HG02970 (cell line): Measurements from ENCODE around the gene SFMBT1.
"Not testable (repeated sequence)": the region's sequence is repeated elsewhere in the genome, so short reads cannot be mapped to it uniquely, and the experiment has no call there.

Experiments
- ATAC-seq: cut with Tn5 transposase; IDR thresholded peaks from one replicate; pipeline ENCODE4 v1.9.1; 2021; ENCODE audit warnings: mild to moderate bottlenecking, moderate library complexity, moderate number of reproducible peaks; ENCODE audit not compliant: unreplicated experiment, low FRiP score

SFMBT1 gene

GRCh38 chr3:53039376-53039752 is 6.5 kb downstream of the SFMBT1 start:
- no peak for ATAC-seq

DNA sequence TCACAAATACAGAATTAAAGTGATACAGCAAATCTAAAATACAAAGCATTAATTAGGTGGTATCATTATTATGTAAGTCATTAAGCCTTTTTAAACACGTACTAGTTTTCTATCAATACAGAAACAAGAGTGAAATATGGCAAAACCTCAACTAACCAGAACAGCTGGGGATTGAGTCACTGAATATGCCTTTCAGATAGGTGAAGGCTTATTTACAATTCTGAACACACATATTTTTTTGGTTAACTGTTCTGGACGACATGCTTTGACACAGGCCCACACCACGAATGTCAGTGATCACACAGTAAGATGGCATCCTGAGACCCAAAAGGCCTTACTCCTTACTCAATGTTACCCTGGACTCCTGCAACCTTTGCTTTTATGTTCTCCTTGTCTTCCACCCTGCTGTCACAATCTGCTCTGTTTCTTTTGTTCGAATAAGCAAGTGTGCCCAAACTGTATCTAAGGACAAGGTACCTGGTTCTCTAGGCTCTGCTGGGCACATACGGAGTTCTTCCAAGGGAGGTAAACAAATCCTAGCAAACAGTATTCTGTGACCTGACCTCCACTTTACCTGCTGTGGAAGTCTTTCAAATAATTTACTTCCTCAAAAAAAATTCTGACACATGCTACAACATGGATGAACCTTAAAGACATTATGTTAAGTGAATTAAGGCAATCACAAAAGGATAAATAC is 7.0 kb downstream of the SFMBT1 start:
- ATAC-seq = no peak

DNA sequence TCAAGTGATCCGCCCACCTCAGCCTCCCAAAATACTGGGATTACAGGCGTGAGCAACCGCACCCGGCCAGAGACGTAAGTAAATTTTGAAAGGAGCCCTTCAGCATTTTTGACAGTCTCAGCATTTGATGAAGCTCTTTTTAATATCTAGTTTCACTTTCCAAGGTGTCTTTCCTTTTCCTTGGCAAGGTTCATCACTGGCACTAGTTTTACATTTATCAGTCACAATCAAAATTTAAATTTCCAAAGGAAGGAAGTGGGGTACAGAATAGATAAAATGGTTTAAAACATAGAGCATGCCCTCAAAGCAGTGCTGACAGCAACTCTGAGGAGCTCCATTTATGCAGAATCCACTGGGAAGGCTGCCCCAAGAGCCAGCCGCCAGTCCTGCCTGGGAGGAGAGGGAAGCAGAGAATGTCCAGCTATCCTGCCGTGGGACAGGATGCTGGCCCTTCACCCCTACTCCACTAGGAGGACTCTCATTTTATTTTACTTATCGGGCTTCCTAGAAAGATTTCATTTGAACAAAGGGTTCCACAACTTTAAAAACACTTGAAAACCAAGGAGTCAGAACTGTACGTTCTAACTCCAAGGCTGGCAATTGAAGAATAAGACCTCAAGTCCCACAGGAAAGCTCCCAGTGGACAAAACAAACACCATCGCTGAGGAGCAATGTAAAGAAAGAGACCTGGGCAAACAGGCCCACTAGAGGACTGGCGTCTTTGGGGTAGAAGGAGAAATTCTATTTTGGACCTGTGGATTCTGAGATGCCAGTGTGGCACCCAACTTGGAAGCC is 9.9 kb downstream of the SFMBT1 start:
- no peak for ATAC-seq

DNA sequence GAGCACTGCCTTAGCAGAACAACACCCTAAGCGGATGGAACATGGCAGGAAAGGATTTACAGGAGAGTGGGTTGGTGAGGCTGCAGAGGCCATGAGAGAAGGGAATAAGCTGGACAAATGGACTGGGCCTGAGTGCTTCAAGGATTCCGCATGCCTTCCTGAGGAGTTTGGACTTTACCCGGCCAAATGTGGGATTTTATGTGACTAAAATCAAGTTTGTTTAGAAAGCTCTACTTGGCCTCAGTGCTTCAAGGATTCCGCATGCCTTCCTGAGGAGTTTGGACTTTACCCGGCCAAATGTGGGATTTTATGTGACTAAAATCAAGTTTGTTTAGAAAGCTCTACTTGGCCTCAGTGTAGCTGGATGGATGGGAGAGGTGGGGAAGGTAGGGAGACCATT is 10.9 kb downstream of the SFMBT1 start:
- ATAC-seq = not testable (repeated sequence)

- ATAC-seq = not testable (repeated sequence)
These were observed 11.5 kb downstream of the SFMBT1 start for GRCh38 chr3:53034411-53034810.

- ATAC-seq = no peak
These were observed 13.3 kb downstream of the SFMBT1 start for GRCh38 chr3:53032609-53033008.

DNA sequence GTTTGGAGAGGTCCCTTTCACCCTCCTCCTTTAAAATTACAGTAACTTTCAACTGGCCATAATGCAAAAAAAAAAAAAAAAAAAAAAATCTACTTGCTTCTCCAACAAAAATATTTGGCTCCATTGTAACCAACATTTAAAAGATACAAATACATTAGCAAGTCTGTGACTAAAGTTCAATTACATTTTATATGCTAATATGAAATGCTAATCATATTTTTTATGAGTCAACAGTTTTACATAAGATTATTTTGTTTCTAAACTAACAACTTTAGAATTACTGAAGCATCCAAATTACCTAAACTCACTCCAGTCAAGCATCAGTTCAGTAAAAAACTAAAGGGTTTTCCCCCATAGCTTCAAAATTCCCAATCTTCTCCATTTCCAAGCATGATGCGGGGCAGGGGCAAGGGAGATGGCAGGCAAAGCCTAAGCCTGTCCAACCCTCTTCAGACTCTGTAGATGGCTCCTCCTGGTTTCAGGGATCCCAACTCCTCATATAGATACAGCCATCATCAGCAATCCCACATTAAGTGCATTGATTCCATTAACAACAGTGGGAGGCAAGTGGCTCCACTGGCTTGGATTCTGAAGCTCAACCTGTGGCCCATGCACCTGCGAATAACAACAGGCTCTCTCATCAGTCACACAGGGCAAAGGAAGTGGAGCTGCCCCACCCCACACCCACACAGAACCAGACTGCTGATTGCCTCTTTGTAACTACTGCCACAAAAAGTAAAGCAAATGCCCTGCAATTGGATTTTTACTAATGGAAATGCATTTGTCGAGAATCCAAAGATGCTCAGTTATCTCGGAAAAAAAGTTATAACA is 15.0 kb downstream of the SFMBT1 start:
- no peak for ATAC-seq

- ATAC-seq = no peak
These were observed 17.2 kb downstream of the SFMBT1 start for GRCh38 chr3:53028641-53029040.

DNA sequence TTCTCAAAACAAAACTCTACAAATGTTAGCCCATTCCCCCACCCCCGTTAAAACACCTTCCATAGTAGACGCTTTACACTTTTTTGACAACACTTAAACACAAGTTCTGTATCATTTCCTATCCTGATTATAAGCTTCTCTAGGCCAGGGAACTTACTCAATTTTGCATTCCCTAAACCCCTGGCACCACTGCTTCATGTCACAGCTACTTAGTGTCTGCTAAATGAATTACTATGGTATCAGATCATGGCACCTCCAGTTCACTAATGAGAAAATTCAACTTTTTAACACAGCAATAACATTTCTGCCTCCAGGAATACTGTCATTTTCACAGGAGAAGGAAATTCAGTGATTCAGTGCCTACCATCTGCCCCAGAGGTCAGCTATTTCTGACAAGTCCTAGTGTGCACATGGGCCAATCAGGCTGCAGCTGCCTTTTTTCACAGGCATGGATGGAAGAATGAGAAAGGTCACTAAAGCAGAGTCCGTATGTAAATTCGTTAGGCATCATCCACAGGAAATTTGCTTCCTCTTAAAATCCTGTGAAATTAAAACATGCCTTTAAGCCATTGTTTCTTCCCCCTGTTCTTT is 18.5 kb downstream of the SFMBT1 start:
- ATAC-seq = no peak

DNA sequence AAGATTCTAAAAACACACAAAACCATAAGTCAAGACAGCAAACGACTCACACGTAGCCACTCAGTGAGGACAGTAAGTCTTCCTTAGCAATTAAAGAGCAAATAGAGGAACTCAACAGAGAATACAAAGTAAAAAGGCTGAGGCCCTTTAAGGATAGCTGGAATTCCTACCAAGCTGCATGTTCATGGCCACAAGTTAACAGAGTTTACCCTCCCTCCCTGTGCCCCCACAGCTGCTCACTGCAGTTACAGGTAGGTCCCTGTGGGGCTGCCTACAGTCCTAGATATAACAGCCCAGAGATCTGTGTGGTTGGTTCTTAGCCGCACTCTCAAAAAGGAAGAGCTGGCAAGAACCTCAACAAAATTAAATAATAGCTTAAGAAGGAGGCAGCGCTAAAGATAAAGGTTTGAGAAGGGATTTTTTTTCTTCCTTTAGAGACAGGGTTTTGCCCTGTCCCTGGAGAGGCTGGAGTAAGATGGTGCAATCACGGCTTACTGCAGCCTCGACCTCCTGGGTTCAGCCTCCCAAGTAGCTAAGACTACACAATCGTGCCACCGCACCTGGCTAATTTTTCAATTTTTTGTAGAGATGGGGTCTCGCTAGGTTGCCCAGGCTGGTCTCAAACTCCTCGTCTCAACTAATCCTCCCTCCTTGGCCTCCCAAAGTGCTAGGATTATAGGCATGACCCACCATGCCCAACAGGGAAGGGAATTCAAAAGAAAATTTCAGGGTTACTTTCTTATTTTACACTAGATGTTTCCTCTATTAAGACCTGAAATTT is 19.3 kb downstream of the SFMBT1 start:
- no peak for ATAC-seq

DNA sequence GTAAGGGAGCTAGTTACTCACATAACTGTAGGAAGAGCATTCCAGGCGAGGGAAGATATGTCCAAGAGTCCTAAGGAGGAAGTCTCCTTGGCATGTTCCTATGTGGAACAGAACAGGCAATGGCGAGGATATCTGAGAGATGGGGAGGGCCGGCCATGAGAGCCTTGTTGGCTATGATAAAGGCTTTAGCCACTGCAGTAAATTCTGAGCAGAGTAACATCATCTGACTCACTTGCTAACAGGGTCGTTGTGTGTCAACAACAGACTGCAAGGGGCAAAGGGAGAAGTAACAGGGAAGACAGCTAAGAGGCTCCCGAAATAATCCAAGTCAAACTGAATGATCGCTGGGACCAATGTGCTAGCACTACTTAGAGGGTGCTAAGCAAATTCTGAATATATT is 21.6 kb downstream of the SFMBT1 start:
- ATAC-seq = no peak

DNA sequence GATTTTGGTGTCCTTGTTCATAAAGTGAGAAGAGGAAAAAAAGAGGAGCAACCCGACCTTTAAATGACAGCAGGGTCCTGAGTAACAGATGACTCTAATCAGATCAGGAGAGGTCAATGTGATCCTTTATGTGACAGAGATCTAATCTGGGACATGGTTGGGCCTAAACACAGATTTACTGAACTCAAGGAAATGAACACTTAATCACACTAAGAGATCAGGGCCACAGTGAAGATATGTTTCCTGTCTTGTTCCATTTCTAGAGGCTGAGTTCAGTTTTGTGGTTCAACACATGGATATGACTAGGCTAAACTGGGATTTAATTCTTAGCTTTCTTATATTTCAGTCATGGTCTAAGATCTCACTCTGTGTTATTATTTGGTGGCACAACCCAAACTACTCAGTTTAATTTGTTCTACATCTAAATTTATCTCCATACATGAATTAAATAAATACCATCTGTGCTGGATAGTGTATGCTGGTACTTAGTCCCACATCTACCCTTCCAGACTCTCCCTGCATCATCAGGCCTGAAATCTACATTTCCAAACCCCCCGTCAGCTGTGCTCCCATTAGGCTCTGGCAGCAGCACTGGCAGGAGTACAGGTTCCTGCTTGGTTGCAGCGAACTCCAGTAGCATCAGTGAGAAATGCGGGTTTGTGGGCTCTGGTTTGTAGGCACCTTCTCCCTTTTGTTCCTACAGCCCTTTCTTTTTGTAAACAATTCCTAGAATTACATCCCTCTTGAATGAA is 22.6 kb downstream of the SFMBT1 start:
- no peak for ATAC-seq

DNA sequence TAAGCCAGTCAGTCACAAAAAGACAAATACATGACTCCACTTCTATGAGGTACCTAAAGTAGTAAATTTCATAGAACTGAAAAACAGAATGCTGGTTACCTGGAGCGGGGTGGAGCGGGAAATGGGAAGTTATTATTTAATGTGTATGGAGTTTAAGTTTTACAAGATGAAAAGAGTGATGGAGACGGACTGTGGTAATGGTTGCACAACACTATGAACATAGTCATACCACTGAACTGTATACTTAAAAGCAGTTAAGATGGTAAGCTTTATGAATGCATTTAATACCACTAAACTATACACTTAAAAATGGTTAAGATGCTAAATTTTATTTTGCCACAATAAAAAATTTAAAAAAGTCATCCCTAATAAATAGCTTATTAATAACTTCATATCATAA is 23.2 kb downstream of the SFMBT1 start:
- ATAC-seq = no peak

DNA sequence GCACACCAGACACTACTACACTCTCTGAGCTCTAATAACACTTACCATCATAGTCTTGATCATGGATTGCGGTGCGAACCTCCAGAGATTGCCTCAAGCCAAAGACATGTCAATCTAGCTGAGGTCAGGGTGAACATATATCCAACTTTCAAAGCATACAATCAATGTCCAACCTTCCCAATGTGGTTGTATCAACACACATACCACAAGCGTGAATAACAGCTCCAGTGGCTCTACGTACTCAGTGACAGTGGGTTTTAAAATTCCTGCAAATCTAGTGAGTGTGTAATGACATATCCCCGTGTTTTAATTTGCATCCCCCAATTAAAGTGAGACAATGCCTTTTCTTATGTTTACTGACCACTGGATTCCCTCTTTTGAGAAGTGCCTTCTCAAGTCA is 29.6 kb downstream of the SFMBT1 start:
- ATAC-seq = no peak

DNA sequence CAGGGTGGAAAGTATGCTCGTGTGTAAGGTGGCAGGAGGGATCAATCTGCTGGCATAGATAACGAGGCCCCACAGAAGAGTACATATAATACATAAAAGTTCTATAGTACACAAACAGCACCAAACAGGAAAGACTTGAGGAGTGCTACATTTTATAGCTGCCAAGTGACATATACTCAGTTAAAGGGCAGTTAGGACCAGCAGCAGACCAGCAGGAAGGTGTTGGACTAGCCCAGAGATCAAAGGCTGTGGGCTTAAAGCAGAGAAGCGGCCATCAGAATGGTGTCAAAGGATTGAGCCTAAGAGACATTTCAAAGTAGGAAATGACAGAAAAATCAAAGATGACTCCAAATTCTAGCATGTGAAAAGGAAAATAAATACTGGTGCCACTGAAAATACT is 34.5 kb downstream of the SFMBT1 start:
- no peak for ATAC-seq

GRCh38 chr3:53009826-53010539 is 35.9 kb downstream of the SFMBT1 start:
- ATAC-seq = no peak

DNA sequence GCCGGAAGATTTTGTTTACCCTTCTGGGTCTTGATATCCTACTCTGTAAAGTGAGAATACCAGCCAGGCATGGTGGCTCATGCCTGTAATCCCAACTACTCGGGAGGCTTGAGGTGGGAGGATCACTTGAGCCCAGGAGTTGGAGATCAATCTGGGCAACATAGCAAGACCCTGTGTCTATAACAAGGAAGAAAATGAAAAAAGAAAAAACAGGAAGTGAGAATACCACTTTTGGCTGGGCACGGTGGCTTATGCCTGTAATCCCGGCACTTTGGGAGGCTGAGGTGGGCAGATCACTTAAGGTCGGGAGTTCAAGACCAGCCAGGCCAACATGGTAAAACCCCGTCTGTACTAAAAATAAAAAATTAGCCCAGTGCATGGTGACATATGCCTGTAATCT is 36.9 kb downstream of the SFMBT1 start:
- no peak for ATAC-seq

GRCh38 chr3:53005854-53006513 is 39.9 kb downstream of the SFMBT1 start:
- ATAC-seq = no peak
